WI38 (cell line): ENCODE measurements around the gene IRGC.
A peak's percentile ranks its signal among the peaks of the same experiment; 100 is the strongest.

Source experiments
- H3K4me3 ChIP-seq: 2 replicates; pipeline ENCODE4 v1.5.1; 2011; ENCODE audit warnings: low read depth, mild to moderate bottlenecking, control low read depth, low read length
- TF ChIP-seq, protein P1 (sequence below): IDR thresholded peaks from 2 replicates; pipeline ENCODE4 v1.5.1; 2012; ENCODE audit warnings: low read depth, mild to moderate bottlenecking, control low read depth, low read length

IRGC gene, protein sequence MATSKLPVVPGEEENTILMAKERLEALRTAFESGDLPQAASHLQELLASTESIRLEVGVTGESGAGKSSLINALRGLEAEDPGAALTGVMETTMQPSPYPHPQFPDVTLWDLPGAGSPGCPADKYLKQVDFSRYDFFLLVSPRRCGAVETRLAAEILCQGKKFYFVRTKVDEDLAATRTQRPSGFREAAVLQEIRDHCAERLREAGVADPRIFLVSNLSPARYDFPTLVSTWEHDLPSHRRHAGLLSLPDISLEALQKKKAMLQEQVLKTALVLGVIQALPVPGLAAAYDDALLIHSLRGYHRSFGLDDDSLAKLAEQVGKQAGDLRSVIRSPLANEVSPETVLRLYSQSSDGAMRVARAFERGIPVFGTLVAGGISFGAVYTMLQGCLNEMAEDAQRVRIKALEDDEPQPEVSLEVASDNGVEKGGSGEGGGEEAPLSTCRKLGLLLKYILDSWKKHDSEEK

DNA sequence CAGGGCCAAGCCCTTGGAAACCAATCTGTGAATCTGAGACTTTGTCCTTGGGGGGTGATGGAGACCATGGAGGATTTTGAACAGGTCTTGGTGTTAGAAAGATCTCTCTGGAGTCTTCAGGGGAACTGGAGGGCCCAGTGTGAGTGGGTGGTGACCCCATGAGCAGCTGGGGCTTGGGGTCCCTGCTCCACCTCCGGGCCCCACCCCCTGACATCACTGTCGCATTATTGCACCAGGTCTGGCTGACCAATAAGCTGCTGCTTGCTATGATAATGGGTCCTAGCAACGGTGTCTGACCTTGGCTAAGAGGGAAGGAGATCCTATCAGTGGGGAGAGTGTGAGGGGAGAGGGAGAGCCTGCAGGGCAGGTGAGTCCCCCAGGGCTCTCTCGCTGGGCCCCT, at the start of gene IRGC:
IRGC (plus strand) TSS at position 301 of the 400 bp plus-strand sequence. CDS start 2,483 bp downstream, outside the sequence.
- H3K4me3 ChIP-seq = no peak within 1 kb of the TSS
- TF ChIP-seq, protein P1, sequence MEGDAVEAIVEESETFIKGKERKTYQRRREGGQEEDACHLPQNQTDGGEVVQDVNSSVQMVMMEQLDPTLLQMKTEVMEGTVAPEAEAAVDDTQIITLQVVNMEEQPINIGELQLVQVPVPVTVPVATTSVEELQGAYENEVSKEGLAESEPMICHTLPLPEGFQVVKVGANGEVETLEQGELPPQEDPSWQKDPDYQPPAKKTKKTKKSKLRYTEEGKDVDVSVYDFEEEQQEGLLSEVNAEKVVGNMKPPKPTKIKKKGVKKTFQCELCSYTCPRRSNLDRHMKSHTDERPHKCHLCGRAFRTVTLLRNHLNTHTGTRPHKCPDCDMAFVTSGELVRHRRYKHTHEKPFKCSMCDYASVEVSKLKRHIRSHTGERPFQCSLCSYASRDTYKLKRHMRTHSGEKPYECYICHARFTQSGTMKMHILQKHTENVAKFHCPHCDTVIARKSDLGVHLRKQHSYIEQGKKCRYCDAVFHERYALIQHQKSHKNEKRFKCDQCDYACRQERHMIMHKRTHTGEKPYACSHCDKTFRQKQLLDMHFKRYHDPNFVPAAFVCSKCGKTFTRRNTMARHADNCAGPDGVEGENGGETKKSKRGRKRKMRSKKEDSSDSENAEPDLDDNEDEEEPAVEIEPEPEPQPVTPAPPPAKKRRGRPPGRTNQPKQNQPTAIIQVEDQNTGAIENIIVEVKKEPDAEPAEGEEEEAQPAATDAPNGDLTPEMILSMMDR = no peak

DNA sequence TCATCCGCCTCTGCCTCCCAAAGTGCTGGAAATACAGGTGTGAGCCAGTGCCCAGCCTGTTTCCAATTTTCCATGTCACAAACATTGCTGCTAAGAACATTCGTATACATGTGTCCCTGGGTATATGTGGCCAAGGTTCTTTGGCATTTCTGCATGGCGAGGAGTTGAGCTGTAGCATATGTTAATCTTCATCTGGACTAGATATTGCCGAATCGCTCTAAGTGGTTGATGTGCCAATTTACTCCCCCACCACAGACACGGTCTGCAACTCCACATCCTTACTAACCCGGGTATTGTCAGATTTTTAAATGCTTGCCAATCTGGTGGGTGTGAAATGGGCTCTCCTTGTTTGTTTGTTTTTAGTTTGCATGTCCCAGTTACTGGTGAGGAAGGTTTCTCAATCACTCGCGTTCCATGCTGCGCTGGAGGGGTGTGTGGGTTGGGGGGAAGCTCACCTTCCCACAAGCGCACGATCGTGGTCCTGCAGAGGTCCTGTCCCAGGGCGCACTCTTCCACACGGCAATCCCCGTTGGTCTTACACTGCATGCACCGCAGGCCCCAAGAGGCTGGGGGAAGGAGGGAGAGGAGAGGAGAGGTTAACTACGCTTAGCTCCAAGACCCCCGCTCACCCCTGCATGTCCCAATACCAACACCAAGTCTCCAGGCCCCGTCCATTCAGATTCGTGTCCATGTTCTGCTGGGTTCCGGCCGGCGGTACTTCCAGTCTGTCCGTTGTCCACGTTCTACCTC, 48.6 kb upstream of the IRGC start:
- peak overlapping the region; percentile 58 for H3K4me3 ChIP-seq
- TF ChIP-seq, protein P1 = no peak

DNA sequence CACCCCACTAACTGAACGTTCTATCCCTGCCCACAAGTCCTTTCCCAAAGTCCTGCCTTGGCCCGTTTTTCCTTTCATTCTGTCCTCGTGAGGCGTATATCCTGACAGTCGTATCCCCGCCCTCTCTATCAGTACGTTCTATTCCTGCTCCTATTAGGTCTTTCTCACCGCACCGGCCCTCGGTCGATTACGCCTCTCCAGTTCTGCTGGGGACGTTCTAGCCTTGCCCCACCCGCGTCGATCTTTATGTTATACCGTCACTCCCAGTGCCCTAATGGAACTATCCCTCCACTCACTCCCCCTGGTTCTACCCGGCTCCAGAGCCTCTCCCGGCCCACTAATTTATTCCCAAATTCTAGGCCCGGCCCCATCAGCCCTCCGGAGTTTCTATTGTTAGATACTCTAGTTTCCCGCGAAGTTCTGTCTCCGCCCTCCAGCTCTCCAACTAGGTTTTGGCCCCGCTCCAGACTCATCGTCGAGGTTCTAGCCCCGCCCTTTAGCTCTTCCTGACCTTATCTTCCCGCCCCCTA, 47.9 kb upstream of the IRGC start:
- peak overlapping the region; percentile 58 for H3K4me3 ChIP-seq

DNA sequence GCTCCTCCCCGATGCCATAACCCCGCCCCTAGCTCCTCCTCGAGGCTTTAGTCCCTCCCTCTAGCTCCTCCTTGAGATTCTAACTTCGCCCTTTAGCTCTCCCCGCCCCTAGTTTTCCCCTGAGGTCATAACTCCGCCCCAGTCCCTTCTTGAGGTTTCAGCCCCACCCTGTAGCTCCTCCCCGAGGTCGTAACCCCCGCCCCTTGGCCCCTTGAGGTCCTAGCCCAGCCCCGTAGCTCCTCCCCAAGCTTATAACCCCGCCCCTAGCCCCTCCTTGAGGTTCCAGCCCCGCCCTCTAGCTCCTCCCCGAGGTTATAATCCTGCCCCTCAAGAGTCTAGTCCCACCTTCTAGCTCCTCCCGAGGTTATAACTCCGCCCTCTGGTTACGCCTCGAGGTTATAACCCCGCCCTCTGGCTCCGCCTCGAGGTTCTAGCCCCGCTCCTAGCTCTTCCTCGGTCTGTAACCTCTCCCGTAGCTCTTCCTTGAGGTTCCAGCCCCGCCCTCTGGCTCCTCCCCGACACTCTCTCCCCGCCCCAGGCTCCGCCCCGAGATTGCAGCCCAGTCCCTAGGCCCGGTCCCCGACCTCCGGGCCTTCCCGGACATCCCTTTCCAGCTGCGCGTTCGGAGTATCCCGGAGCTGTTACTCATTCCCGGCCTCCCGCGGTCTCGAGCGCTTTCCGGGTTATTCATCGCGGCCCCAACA, 47.3 kb upstream of the IRGC start:
- TF ChIP-seq, protein P1 = no peak

More for the DNA sequence above, 47.9 kb upstream of the IRGC start:
- TF ChIP-seq, protein P1 = no peak

DNA sequence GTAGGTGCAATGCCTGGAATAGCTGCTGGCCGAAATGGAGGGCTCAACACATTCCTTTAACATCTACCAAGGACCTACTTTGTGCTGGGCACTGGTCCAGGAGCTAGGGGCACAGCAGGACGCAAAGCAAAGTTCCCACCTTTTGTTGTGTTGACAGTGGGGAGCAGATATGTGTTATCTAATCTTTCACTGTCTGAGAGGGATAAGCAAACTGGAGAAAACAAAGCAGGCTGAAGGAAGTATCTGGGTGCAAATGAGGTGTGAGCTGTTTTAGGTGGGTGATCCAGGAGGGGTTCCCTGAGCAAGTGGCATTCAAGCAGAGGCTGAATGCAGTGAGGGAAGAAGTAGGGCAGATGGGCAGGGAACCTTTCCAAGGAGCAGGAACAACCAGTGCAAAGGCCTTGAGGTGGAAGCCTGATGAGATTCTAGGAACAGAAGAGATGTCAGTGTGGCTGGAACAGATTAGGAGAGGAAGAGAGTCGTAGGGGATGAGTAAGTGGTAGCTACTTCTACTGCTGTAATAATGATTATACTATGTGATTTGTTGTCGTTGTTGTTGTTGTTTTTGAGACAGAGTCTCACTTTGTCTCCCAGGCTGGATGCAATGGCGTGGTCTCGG, 43.7 kb upstream of the IRGC start:
- no peak overlapping the region for H3K4me3 ChIP-seq
- TF ChIP-seq, protein P1 = no peak

More for the DNA sequence above, 47.3 kb upstream of the IRGC start:
- H3K4me3 ChIP-seq = peak overlapping the region; percentile 92

DNA sequence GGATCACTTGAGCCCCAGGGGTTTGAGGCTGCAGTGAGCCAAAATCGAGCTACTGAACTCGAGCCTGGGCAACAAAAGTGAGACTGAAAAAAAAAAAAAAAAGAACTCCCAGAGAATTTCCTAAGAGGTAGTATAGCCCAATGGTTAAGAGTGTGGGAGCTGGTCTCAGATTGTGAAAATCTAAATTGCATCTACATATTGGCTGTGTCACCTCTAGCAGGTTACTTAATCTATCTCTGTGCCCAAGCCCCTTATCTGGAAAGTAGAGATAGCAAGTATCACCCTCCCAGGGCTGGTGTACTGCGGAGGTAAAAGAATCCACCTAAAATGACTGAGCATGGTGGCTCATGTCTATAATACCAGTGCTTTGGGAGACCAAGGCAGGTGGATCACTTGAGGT, 42.2 kb upstream of the IRGC start:
- no peak overlapping the region for H3K4me3 ChIP-seq
- TF ChIP-seq, protein P1 = no peak
